ENCODE measurements around the gene AUTS2. TPM values are rescaled to one million over a fixed set of nuclear protein-coding genes. Genes with fewer than 3 reads are reported as not detected.

AUTS2 gene
- total and polyA plus RNA-seq, 2 donors (not counting 1 experiment from before 2014, with no cell fraction given): 0.60 to 9.1 TPM

- Histone ChIP-seq H3K4me2 (ENCODE audit: extremely low read depth, insufficient read depth, low read length) (no peak overlapping the region), H3K9me3 (ENCODE audit: control insufficient read depth, insufficient read depth, low read depth, low read length) (no peaks in the 10 kb centered on the region), H4K20me1 (ENCODE audit: control insufficient read depth, extremely low read depth, insufficient read depth, low read length) (no peaks in the 10 kb centered on the region), H3K4me1 (ENCODE audit: control insufficient read depth, extremely low read depth, insufficient read depth, low read length) (no peaks in the 10 kb centered on the region), H3K79me2 (ENCODE audit: control insufficient read depth, insufficient read depth, low read length) (no peaks in the 10 kb centered on the region), H3K9ac (ENCODE audit: insufficient read depth, low read length) (no peak overlapping the region), H2AFZ (ENCODE audit: low read length) (no peak overlapping the region), H3K36me3 (ENCODE audit: control insufficient read depth, insufficient read depth, low read length) (no peaks in the 10 kb centered on the region), H3K27me3 (ENCODE audit: control insufficient read depth, insufficient read depth, low read length) (no peaks in the 10 kb centered on the region), H3K4me3 (replicated peaks in 1 of 4; ENCODE audit: control extremely low read depth in 1 of 4, insufficient read depth in 1 of 4, low read depth in 3 of 4, low read length in 4 of 4) (no peak overlapping the region), H3K27ac (ENCODE audit: insufficient read depth, low read length) (no peak overlapping the region)
- TF ChIP-seq, protein P1, sequence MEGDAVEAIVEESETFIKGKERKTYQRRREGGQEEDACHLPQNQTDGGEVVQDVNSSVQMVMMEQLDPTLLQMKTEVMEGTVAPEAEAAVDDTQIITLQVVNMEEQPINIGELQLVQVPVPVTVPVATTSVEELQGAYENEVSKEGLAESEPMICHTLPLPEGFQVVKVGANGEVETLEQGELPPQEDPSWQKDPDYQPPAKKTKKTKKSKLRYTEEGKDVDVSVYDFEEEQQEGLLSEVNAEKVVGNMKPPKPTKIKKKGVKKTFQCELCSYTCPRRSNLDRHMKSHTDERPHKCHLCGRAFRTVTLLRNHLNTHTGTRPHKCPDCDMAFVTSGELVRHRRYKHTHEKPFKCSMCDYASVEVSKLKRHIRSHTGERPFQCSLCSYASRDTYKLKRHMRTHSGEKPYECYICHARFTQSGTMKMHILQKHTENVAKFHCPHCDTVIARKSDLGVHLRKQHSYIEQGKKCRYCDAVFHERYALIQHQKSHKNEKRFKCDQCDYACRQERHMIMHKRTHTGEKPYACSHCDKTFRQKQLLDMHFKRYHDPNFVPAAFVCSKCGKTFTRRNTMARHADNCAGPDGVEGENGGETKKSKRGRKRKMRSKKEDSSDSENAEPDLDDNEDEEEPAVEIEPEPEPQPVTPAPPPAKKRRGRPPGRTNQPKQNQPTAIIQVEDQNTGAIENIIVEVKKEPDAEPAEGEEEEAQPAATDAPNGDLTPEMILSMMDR (conservative IDR thresholded peaks at IDR 0.05 in 1 of 2, IDR thresholded peaks at IDR 0.05 in 1 of 2; ENCODE audit: low read depth in 1 of 2, low read length in 2 of 2): peak; percentile 66 to 75
- TF ChIP-seq EZH2 (IDR thresholded peaks at IDR 0.05; ENCODE audit: low read length, missing control alignments): no peak
- DNase-seq (ENCODE audit: low read depth in 2 of 2): peak; percentile 37 to 50
Observed at GRCh38 chr7:69932034-69932628, 333.9 kb downstream of the AUTS2 start.

GRCh38 chr7:69934144-69934903 lies 336.0 kb downstream of the AUTS2 start:
- DNase-seq (ENCODE audit: low read depth in 2 of 2): no peak
- no peak overlapping the region for H2AFZ ChIP-seq (ENCODE audit: low read length)
- no peaks in the 10 kb centered on the region for H3K4me1 ChIP-seq (ENCODE audit: control insufficient read depth, extremely low read depth, insufficient read depth, low read length)
- TF ChIP-seq, protein P1 (conservative IDR thresholded peaks at IDR 0.05 in 1 of 2, IDR thresholded peaks at IDR 0.05 in 1 of 2; ENCODE audit: low read depth in 1 of 2, low read length in 2 of 2): no peak
- no peak for TF ChIP-seq EZH2 (IDR thresholded peaks at IDR 0.05; ENCODE audit: low read length, missing control alignments)
- no peaks in the 10 kb centered on the region for H3K27me3 ChIP-seq (ENCODE audit: control insufficient read depth, insufficient read depth, low read length)
- no peak overlapping the region for H3K4me3 ChIP-seq (replicated peaks in 1 of 4; ENCODE audit: control extremely low read depth in 1 of 4, insufficient read depth in 1 of 4, low read depth in 3 of 4, low read length in 4 of 4)
- no peaks in the 10 kb centered on the region for H3K36me3 ChIP-seq (ENCODE audit: control insufficient read depth, insufficient read depth, low read length)
- H3K9ac ChIP-seq (ENCODE audit: insufficient read depth, low read length): no peak overlapping the region
- no peaks in the 10 kb centered on the region for H3K9me3 ChIP-seq (ENCODE audit: control insufficient read depth, insufficient read depth, low read depth, low read length)
- H4K20me1 ChIP-seq (ENCODE audit: control insufficient read depth, extremely low read depth, insufficient read depth, low read length): no peaks in the 10 kb centered on the region
- H3K27ac ChIP-seq (ENCODE audit: insufficient read depth, low read length): no peak overlapping the region
- no peak overlapping the region for H3K4me2 ChIP-seq (ENCODE audit: extremely low read depth, insufficient read depth, low read length)
- no peaks in the 10 kb centered on the region for H3K79me2 ChIP-seq (ENCODE audit: control insufficient read depth, insufficient read depth, low read length)

- Histone ChIP-seq H3K4me3 (replicated peaks in 1 of 4; ENCODE audit: control extremely low read depth in 1 of 4, insufficient read depth in 1 of 4, low read depth in 3 of 4, low read length in 4 of 4) (no peak overlapping the region), H3K4me1 (ENCODE audit: control insufficient read depth, extremely low read depth, insufficient read depth, low read length) (no peaks in the 10 kb centered on the region), H3K36me3 (ENCODE audit: control insufficient read depth, insufficient read depth, low read length) (no peaks in the 10 kb centered on the region), H3K27ac (ENCODE audit: insufficient read depth, low read length) (no peak overlapping the region), H3K9ac (ENCODE audit: insufficient read depth, low read length) (no peak overlapping the region), H2AFZ (ENCODE audit: low read length) (no peak overlapping the region), H3K27me3 (ENCODE audit: control insufficient read depth, insufficient read depth, low read length) (no peaks in the 10 kb centered on the region), H4K20me1 (ENCODE audit: control insufficient read depth, extremely low read depth, insufficient read depth, low read length) (no peaks in the 10 kb centered on the region), H3K79me2 (ENCODE audit: control insufficient read depth, insufficient read depth, low read length) (no peaks in the 10 kb centered on the region), H3K9me3 (ENCODE audit: control insufficient read depth, insufficient read depth, low read depth, low read length) (no peaks in the 10 kb centered on the region), H3K4me2 (ENCODE audit: extremely low read depth, insufficient read depth, low read length) (no peak overlapping the region)
- DNase-seq (ENCODE audit: low read depth in 2 of 2): no peak
- no peak for TF ChIP-seq EZH2 (IDR thresholded peaks at IDR 0.05; ENCODE audit: low read length, missing control alignments)
- TF ChIP-seq, protein P1 (conservative IDR thresholded peaks at IDR 0.05 in 1 of 2, IDR thresholded peaks at IDR 0.05 in 1 of 2; ENCODE audit: low read depth in 1 of 2, low read length in 2 of 2): no peak
Observed at GRCh38 chr7:69935107-69935506, 336.8 kb downstream of the AUTS2 start.
